Uterus (tissue), 4 donors: ENCODE measurements around the gene SEL1L. TPM values are rescaled to one million over a fixed set of nuclear protein-coding genes. Genes with fewer than 3 reads are reported as not detected.

Experiments used
- DNase-seq, 2 donors: peaks; one replicate each; pipeline ENCODE4 v3.0.0-alpha.2; 2019 to 2020
- H3K27ac ChIP-seq, 2 donors: fragments of 200-600 bp; sonication (generic); 1 replicate in 1 of 2; 2 replicates in 1 of 2; pipeline ENCODE4 v1.5.1; 2016 to 2018
- H3K27me3 ChIP-seq, 2 donors: fragments of 200-600 bp; sonication (generic); one replicate each; pipeline ENCODE4 v1.5.1; 2018 to 2019; ENCODE audit warnings: control low read depth in 1 of 2
- H3K36me3 ChIP-seq, 2 donors: fragments of 200-600 bp; sonication (generic); one replicate each; pipeline ENCODE4 v1.5.1; 2019; ENCODE audit warnings: control low read depth in 1 of 2
- H3K4me1 ChIP-seq, 2 donors: fragments of 200-600 bp; sonication (generic); one replicate each; pipeline ENCODE4 v1.5.1; 2018 to 2019; ENCODE audit warnings: control low read depth in 1 of 2
- H3K4me3 ChIP-seq, 2 donors: fragments of 200-600 bp; sonication (generic); 1 replicate in 1 of 2; 2 replicates in 1 of 2; pipeline ENCODE4 v1.5.1; 2018 to 2019; ENCODE audit warnings: mild to moderate bottlenecking in 1 of 2
- H3K9me3 ChIP-seq, 2 donors: fragments of 200-600 bp; sonication (generic); one replicate each; pipeline ENCODE4 v1.5.1; 2019; ENCODE audit warnings: control low read depth in 1 of 2
- POLR2A ChIP-seq, 2 donors: fragments of 450-650 bp; IDR thresholded peaks; one replicate each; pipeline ENCODE4 v1.6.1; 2016; ENCODE audit warnings: antibody characterized with exemption in 2 of 2, mild to moderate bottlenecking in 1 of 2, moderate library complexity in 1 of 2
- intact Hi-C: fragments of 100-400 bp; cut with DNase I; formaldehyde crosslinking; loops from one replicate; pipeline ENCODE4 v1.15.1; 2023; ENCODE audit warnings: low total_unique reads
- total RNA-seq, 4 donors: library from RNA; depleted of rRNA in 3 of 4; stranded (reverse); fragments of >200 nt in 3 of 4; gene quantifications; one replicate each; pipeline versions ENCODE4 v1.1.0 to v1.2.4, GENCODE V29; 2014 to 2023
- TF ChIP-seq, protein P1 (sequence below), 4 experiments: fragments of 200-600 bp in 2 of 4; fragments of 450-650 bp in 2 of 4; sonication (generic) in 2 of 4; IDR thresholded peaks; one replicate each; pipeline ENCODE4 v1.5.1; 2016 to 2019; ENCODE audit warnings: antibody characterized with exemption in 4 of 4, mild to moderate bottlenecking in 2 of 4, moderate library complexity in 1 of 4
- donor health status: DM: yes; HTN: yes; CAD: no.

Gene SEL1L
- total RNA-seq, 4 donors from 2014 or later, result 38.2 to 80.5 (median 64.0) TPM

DNA sequence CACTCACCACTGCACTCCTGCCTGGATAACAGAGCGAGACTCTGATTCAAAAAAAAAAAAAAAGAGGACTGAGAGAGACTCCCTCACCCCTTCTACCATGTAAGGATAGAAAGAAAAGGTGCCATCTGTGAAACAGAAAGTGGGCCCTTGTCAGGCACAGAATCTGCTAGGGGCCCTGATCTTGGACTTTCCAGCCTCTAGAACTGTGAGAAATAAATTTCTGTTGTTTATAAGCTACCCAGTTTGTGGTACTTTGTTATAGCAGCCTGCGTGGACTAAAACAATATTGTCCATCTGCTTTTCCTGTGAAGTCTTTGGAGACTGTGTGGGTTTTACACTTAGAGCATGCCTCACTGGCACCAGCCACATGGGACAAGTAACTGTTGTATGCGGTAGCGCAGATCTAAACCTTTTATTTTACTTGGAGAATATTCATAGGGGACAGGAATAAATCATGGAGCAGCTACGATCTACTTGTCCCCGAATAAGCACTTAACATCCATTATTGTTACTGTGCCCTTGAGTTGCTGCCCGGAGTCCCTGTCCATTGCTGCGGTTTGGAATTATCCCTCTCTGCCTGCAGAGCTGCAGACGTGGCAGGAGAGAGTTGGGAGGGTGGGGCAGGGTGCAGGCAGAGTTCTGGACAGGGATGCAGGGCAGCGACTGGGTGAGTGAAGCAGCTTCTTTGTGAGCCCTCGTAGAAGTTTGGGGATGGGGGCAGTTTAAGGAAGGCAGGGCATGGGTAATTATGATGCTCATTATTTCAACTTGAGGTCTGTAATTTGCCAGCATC lies 81.1 kb downstream of the SEL1L start:
- no peaks in the 10 kb centered on the region for H3K4me1 ChIP-seq
- no peak overlapping the region for H3K4me3 ChIP-seq
- no peak overlapping the region for H3K27ac ChIP-seq
- no peaks in the 10 kb centered on the region for H3K9me3 ChIP-seq
- no peaks in the 10 kb centered on the region for H3K27me3 ChIP-seq
- TF ChIP-seq, protein P1, sequence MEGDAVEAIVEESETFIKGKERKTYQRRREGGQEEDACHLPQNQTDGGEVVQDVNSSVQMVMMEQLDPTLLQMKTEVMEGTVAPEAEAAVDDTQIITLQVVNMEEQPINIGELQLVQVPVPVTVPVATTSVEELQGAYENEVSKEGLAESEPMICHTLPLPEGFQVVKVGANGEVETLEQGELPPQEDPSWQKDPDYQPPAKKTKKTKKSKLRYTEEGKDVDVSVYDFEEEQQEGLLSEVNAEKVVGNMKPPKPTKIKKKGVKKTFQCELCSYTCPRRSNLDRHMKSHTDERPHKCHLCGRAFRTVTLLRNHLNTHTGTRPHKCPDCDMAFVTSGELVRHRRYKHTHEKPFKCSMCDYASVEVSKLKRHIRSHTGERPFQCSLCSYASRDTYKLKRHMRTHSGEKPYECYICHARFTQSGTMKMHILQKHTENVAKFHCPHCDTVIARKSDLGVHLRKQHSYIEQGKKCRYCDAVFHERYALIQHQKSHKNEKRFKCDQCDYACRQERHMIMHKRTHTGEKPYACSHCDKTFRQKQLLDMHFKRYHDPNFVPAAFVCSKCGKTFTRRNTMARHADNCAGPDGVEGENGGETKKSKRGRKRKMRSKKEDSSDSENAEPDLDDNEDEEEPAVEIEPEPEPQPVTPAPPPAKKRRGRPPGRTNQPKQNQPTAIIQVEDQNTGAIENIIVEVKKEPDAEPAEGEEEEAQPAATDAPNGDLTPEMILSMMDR (IDR thresholded peaks at IDR 0.05), result no peak
- TF ChIP-seq POLR2A (IDR thresholded peaks at IDR 0.05), result no peak
- no peak for DNase-seq
- H3K36me3 ChIP-seq, result no peaks in the 10 kb centered on the region
- intact Hi-C loops, result loop anchor here (10.0 kb wide), 1 partner anchor 178 kb away; no protein-coding TSS in a partner anchor

DNA sequence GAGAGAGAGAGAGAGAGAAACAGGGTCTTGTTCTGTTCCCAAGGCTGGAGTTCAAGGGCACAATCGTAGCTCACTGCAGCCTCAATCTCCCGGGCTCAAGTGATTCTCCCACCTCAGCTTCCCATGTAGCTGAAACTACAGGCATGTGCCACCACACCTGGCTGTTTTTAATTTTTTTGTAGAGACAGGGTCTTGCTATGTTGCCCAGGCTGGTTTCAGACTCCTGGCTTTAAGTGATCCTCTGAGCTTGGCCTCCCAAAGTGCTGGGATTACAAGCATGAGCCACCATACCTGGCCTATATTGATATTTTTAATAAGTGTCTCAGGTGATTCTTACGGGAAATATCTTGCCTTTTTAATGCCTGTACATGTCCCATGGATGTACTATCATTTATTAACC lies 82.7 kb downstream of the SEL1L start:
- no peak overlapping the region for H3K27ac ChIP-seq
- H3K27me3 ChIP-seq, result no peaks in the 10 kb centered on the region
- intact Hi-C loops, result loop anchor here (10.0 kb wide), 1 partner anchor 176 kb away; no protein-coding TSS in a partner anchor
- TF ChIP-seq, protein P1 (IDR thresholded peaks at IDR 0.05), result no peak
- TF ChIP-seq POLR2A (IDR thresholded peaks at IDR 0.05), result no peak
- no peaks in the 10 kb centered on the region for H3K36me3 ChIP-seq
- no peaks in the 10 kb centered on the region for H3K9me3 ChIP-seq
- DNase-seq, result no peak
- no peaks in the 10 kb centered on the region for H3K4me1 ChIP-seq
- no peak overlapping the region for H3K4me3 ChIP-seq

DNA sequence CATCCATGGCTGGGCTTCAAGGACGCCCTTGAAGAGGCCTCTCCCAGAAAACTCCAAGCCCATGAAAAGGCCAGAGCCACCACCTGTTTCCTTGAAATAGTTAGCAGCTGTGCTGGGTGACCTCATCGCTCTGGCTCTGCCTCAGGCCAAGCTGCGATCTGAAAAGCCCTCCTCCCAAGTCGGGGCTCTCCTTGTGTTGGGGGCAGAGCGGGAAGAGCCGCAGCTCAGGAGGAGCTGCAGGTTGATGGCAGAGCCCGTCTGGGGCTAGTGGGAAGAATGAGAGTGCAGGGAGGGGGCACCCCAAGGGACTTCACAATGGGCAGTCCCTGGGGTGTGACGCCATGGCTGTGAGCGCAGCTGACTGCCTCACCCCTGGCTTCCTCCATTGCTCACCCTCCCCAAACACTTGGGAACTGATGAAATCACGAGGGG lies 83.5 kb downstream of the SEL1L start:
- intact Hi-C loops, result loop anchor here (10.0 kb wide), 1 partner anchor 175 kb away; no protein-coding TSS in a partner anchor
- no peak overlapping the region for H3K27ac ChIP-seq
- peak; percentile 38 to 41 for DNase-seq

DNA sequence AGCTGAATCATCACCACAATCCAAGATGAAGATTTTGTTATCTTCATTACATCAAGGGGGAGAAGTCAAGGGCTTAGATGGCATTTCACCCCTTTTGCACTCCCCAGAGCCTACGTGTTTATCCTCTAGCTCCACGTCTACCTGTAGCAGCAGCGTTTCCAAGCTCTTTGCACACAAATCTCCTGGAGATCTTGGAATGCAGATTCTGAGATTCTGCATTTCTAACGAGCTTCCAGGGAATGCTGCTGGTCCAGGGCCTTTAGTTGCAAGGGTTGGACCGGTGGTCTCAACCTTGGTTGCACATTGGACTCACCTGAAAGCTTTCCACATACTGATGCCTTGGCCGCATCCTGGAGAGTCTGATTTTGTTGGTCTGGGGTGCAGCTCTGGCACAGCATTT lies 84.1 kb downstream of the SEL1L start:
- Histone ChIP-seq H3K4me3 (no peak overlapping the region), H3K27ac (no peak overlapping the region), H3K36me3 (no peaks in the 10 kb centered on the region), H3K9me3 (no peaks in the 10 kb centered on the region), H3K27me3 (no peaks in the 10 kb centered on the region), H3K4me1 (no peaks in the 10 kb centered on the region)
- TF ChIP-seq POLR2A (IDR thresholded peaks at IDR 0.05), result no peak
- TF ChIP-seq, protein P1 (IDR thresholded peaks at IDR 0.05), result no peak
- intact Hi-C loops, result no loop called here
- DNase-seq, result no peak

More for the DNA sequence above, 83.5 kb downstream of the SEL1L start:
- Histone ChIP-seq H3K4me1 (no peaks in the 10 kb centered on the region), H3K9me3 (no peaks in the 10 kb centered on the region), H3K27me3 (no peaks in the 10 kb centered on the region), H3K4me3 (no peak overlapping the region), H3K36me3 (no peaks in the 10 kb centered on the region)
- TF ChIP-seq POLR2A (IDR thresholded peaks at IDR 0.05), result no peak

DNA sequence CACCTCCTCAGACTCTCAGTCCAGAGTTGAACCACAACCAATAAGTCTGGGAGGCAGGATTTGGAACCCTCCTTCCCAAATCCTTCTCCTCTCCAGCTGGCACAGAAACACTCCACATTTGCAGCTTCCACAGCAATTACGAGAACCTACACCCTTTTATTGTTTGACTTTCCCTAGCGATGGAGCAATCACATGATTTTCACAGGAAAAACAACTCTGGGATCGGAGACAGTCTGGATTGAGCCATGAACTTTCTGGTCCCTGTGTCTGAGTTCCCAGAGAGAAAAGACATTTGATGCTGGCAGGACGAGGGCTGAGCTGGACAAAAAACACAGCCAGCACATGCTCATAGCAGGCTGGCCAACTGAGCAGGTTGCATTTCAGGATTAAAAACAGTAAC lies 84.5 kb downstream of the SEL1L start:
- H3K27me3 ChIP-seq, result no peaks in the 10 kb centered on the region
- no peak for TF ChIP-seq POLR2A (IDR thresholded peaks at IDR 0.05)
- TF ChIP-seq, protein P1 (IDR thresholded peaks at IDR 0.05), result no peak
- H3K27ac ChIP-seq, result peak overlapping the region in 1 of 2 donors; percentile 8
- no peaks in the 10 kb centered on the region for H3K36me3 ChIP-seq
- peak in 1 of 2 donors; percentile 23 for DNase-seq
- H3K4me3 ChIP-seq, result no peak overlapping the region
- intact Hi-C loops, result no loop called here
- H3K4me1 ChIP-seq, result no peaks in the 10 kb centered on the region
- H3K9me3 ChIP-seq, result no peaks in the 10 kb centered on the region
